T-cell (primary cell): ENCODE data around the gene RAB40A. TPM values are rescaled to one million over a fixed set of nuclear protein-coding genes. Genes with fewer than 3 reads are reported as not detected.
A peak's percentile ranks its signal among the peaks of the same experiment; 100 is the strongest.
"Not testable (repeated sequence)": the region's sequence is repeated elsewhere in the genome, so short reads cannot be mapped to it uniquely, and the experiment has no call there.

ENCODE experiments used
- ATAC-seq, 4 experiments: fragments of 200-7000 bp in 3 of 4; fragments of 150-1000 bp in 1 of 4; cut with Tn5 transposase; replicated peaks in 1 of 4; 1 replicate in 3 of 4; 2 replicates in 1 of 4; pipeline ENCODE4 v1.10.0; 2021; ENCODE audit warnings: moderate library complexity in 3 of 4, mild to moderate bottlenecking in 2 of 4, moderate number of reproducible peaks in 1 of 4
- CTCF ChIA-PET, 2 donors: fragments of 300-600 bp; sonication (Branson Sonifier 250); formaldehyde crosslinking; loops; one replicate each; lab custom pipeline; 2022; ENCODE audit warnings: antibody characterized with exemption in 2 of 2; lab: Charles Lee
- POLR2A ChIA-PET, 2 donors: fragments of 300-600 bp; sonication (Branson Sonifier 250); formaldehyde crosslinking; loops; one replicate each; lab custom pipeline; 2022; ENCODE audit warnings: antibody characterized with exemption in 2 of 2; lab: Charles Lee
- DNase-seq, 35 experiments: peaks; one replicate each; pipeline versions ENCODE4 v3.0.0 to v3.0.0-alpha.2; 2013 to 2023
- H3K27ac ChIP-seq: one replicate; pipeline ENCODE4 v1.5.1; 2013; ENCODE audit warnings: low read length
- H3K27me3 ChIP-seq, 2 experiments: replicated peaks in 1 of 2; 1 replicate in 1 of 2; 2 replicates in 1 of 2; pipeline versions ENCODE4 v1.6.1 to v1.7.0; 2013; ENCODE audit warnings: low read length in 1 of 2, mixed read lengths in 1 of 2; ENCODE audit not compliant: control insufficient read depth in 2 of 2, insufficient read depth in 2 of 2; ENCODE audit errors: extremely low read depth in 1 of 2
- H3K36me3 ChIP-seq, 2 donors: 1 replicate in 1 of 2; 2 replicates in 1 of 2; pipeline versions ENCODE4 v1.6.1 to v1.7.0; 2013; ENCODE audit warnings: low read length in 1 of 2; ENCODE audit not compliant: control insufficient read depth in 2 of 2, insufficient read depth in 1 of 2; ENCODE audit errors: extremely low read depth in 1 of 2
- H3K4me1 ChIP-seq, 2 experiments: 1 replicate in 1 of 2; 2 replicates in 1 of 2; pipeline versions ENCODE4 v1.6.1 to v1.7.0; 2013; ENCODE audit warnings: low read length in 2 of 2, mixed read lengths in 1 of 2; ENCODE audit not compliant: insufficient read depth in 2 of 2, control insufficient read depth in 1 of 2; ENCODE audit errors: extremely low read depth in 1 of 2
- H3K4me3 ChIP-seq, 2 donors: 1 replicate in 1 of 2; 2 replicates in 1 of 2; pipeline versions ENCODE4 v1.5.1 to v1.7.0; 2013; ENCODE audit warnings: mild to moderate bottlenecking in 2 of 2, low read length in 1 of 2, moderate library complexity in 1 of 2; ENCODE audit not compliant: control insufficient read depth in 1 of 2; ENCODE audit errors: extremely low read depth in 1 of 2
- H3K9me3 ChIP-seq: 2 replicates; pipeline ENCODE4 v1.7.0; 2013
- H3K27ac Mint-ChIP-seq, 2 donors: one replicate each; pipeline ENCODE4 v1.8.0; 2020 to 2021; ENCODE audit warnings: mild to moderate bottlenecking in 2 of 2, mixed read lengths in 2 of 2
- H3K27me3 Mint-ChIP-seq, 2 donors: one replicate each; pipeline ENCODE4 v1.8.0; 2021 to 2022; ENCODE audit warnings: mixed read lengths in 2 of 2
- H3K36me3 Mint-ChIP-seq: one replicate; pipeline ENCODE4 v1.8.0; 2021; ENCODE audit warnings: mixed read lengths
- H3K4me1 Mint-ChIP-seq, 3 donors: one replicate each; pipeline ENCODE4 v1.8.0; 2020 to 2022; ENCODE audit warnings: mixed read lengths in 3 of 3, mild to moderate bottlenecking in 1 of 3
- H3K4me3 Mint-ChIP-seq, 3 donors: one replicate each; pipeline ENCODE4 v1.8.0; 2020 to 2022; ENCODE audit warnings: mild to moderate bottlenecking in 3 of 3, mixed read lengths in 3 of 3, moderate library complexity in 3 of 3
- H3K9me3 Mint-ChIP-seq, 3 donors: one replicate each; pipeline ENCODE4 v1.8.0; 2020 to 2022; ENCODE audit warnings: mixed read lengths in 3 of 3
- WGBS: methylation state at CpG from one replicate; pipeline ENCODE4 v1.1.5; 2013; ENCODE audit warnings: missing lambda C conversion rate; ENCODE audit not compliant: insufficient coverage; 5-methylcytosine and 5-hydroxymethylcytosine counted together
- total RNA-seq, 35 experiments: library from RNA in 6 of 35; stranded (reverse) in 6 of 35; fragments of 120-200 nt in 1 of 35; gene quantifications; one replicate each; pipeline versions ENCODE4 v1.2.1 to v1.2.4 and lab custom pipeline; 2013 to 2026

RAB40A gene
- total RNA-seq, 5 donors from 2014 or later (not counting 1 experiment from before 2014, with no cell fraction given): 0.07 to 0.18 (median 0.16) TPM; not detected in 2

- Histone ChIP-seq H3K4me3 (no peak overlapping the region), H3K27me3 (no peaks in the 10 kb centered on the region), H3K9me3 (no peaks in the 10 kb centered on the region), H3K4me1 (no peaks in the 10 kb centered on the region), H3K36me3 (no peaks in the 10 kb centered on the region), H3K27ac (no peak overlapping the region)
- ChIA-PET CTCF (no interaction called here), POLR2A (no interaction called here)
- Mint-ChIP-seq H3K4me1 (no peaks in the 10 kb centered on the region), H3K27me3 (peaks cover 0 to 16% of the 10 kb centered on the region in 2 donors), H3K4me3 (no peak overlapping the region), H3K36me3 (no peaks in the 10 kb centered on the region), H3K9me3 (no peaks in the 10 kb centered on the region), H3K27ac (no peak overlapping the region)
- DNase-seq (no peak), ATAC-seq (no peak)
- WGBS: 77% methylated on average over 3 of the region's 8 CpGs
Measured at GRCh38 chrX:103503163-103503852, 16.0 kb downstream of the RAB40A start.

DNA sequence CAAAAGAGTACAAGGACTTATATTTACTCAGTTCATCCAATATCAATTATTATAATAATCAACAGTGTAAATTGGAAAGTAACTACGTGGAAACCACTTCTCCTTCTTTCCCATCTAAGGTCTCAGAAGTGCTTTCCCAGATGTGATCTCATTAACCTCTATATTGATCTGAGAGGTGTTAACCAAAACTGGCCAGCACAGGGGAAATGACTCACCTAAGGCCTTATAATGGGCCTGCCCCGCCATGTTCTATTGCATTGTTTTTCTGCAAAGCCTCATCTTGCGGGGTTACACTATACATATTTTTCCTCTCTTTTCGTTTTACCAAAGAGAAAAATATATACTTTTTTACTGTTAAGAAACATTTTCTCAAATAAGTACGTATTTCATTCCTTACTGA is 20.5 kb downstream of the RAB40A start:
- no peaks in the 10 kb centered on the region for H3K9me3 Mint-ChIP-seq
- ATAC-seq (no peak), DNase-seq (no peak)
- POLR2A ChIA-PET: no interaction called here
- Histone ChIP-seq H3K36me3 (no peaks in the 10 kb centered on the region), H3K4me1 (no peaks in the 10 kb centered on the region), H3K27me3 (no peaks in the 10 kb centered on the region), H3K27ac (no peak overlapping the region), H3K4me3 (no peak overlapping the region), H3K9me3 (no peaks in the 10 kb centered on the region)
- no peaks in the 10 kb centered on the region for H3K4me1 Mint-ChIP-seq
- no peak overlapping the region for H3K4me3 Mint-ChIP-seq
- no peak overlapping the region for H3K27ac Mint-ChIP-seq
- H3K27me3 Mint-ChIP-seq: peaks cover 0 to 22% of the 10 kb centered on the region in 2 donors
- no peaks in the 10 kb centered on the region for H3K36me3 Mint-ChIP-seq
- no CpG with 5 or more reads among the region's 5 CpGs for WGBS
- CTCF ChIA-PET: no interaction called here

DNA sequence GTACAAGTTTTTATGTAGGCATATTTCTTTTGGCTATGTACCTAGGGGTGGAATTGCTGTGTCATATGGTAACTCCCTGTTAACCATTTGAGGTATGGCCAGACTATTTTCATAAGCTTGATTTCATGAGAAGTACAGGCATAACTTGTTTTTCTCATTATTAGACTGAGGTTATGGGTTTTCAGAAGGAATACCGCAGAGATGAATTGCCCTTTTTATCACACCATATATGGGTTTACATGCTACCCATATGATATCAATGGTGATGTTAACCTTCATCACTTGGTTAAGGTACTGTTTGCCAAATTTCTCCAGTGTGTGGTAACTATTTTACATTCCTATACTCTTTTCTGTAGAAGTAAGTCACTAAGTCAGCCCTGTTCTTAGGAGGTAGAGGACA is 23.5 kb downstream of the RAB40A start:
- peaks cover 0 to 22% of the 10 kb centered on the region in 2 donors for H3K27me3 Mint-ChIP-seq
- ChIA-PET POLR2A (no interaction called here), CTCF (no interaction called here)
- Histone ChIP-seq H3K27ac (no peak overlapping the region), H3K4me1 (no peaks in the 10 kb centered on the region), H3K9me3 (no peaks in the 10 kb centered on the region), H3K4me3 (no peak overlapping the region), H3K27me3 (no peaks in the 10 kb centered on the region), H3K36me3 (no peaks in the 10 kb centered on the region)
- no peaks in the 10 kb centered on the region for H3K9me3 Mint-ChIP-seq
- H3K4me1 Mint-ChIP-seq: no peaks in the 10 kb centered on the region
- H3K36me3 Mint-ChIP-seq: no peaks in the 10 kb centered on the region
- DNase-seq (no peak), ATAC-seq (no peak)
- no peak overlapping the region for H3K27ac Mint-ChIP-seq
- WGBS: no CpG with 5 or more reads among the region's 1 CpG
- no peak overlapping the region for H3K4me3 Mint-ChIP-seq

- CTCF ChIA-PET, H3K36me3 ChIP-seq: not testable (repeated sequence)
- 100% methylated on average over 1 of the region's 3 CpGs for WGBS
Measured at GRCh38 chrX:103493578-103493977, 25.7 kb downstream of the RAB40A start.

GRCh38 chrX:103489733-103490132 is 29.6 kb downstream of the RAB40A start:
- H3K9me3 ChIP-seq, H3K27me3 ChIP-seq, H3K27ac Mint-ChIP-seq, ATAC-seq, H3K4me1 Mint-ChIP-seq, H3K4me3 ChIP-seq, H3K36me3 ChIP-seq, H3K4me1 ChIP-seq, H3K4me3 Mint-ChIP-seq, POLR2A ChIA-PET, H3K9me3 Mint-ChIP-seq, H3K27ac ChIP-seq, H3K36me3 Mint-ChIP-seq: not testable (repeated sequence)
- peaks cover 0 to 11% of the 10 kb centered on the region in 2 donors for H3K27me3 Mint-ChIP-seq
- no CpG with 5 or more reads among the region's 4 CpGs for WGBS
- DNase-seq: peak in 26 of 35 experiments; percentile 0 to 60 (median 13)
- CTCF ChIA-PET: interaction anchor here (0.6 to 1.7 kb wide), 8 partner anchors 10 to 1906 kb away, joined by 3 to 8 read pairs (median 3); no protein-coding TSS in a partner anchor

More at GRCh38 chrX:103493578-103493977, 25.7 kb downstream of the RAB40A start:
- DNase-seq, H3K36me3 Mint-ChIP-seq, H3K9me3 Mint-ChIP-seq, H3K4me1 Mint-ChIP-seq, POLR2A ChIA-PET, H3K4me3 ChIP-seq, ATAC-seq, H3K4me1 ChIP-seq, H3K27ac ChIP-seq, H3K27me3 ChIP-seq, H3K9me3 ChIP-seq, H3K27ac Mint-ChIP-seq, H3K4me3 Mint-ChIP-seq: not testable (repeated sequence)
- peaks cover 0 to 22% of the 10 kb centered on the region in 2 donors for H3K27me3 Mint-ChIP-seq

DNA sequence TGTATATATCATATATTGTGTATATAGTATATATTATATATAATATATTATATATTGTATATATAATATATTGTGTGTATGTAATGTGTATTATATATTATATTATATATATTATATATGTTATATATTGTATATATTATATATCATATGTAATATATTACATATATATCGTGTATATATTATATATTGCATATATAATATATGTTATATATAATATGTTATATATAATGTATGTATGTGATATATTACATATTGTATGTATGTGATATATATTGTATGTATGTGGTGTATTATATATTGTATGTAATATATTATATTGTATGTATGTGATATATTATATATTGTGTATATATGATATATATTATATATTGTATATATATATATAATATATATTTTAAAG is 30.5 kb downstream of the RAB40A start:
- no peak overlapping the region for H3K27ac Mint-ChIP-seq
- WGBS: no CpG with 5 or more reads among the region's 1 CpG
- CTCF ChIA-PET: interaction anchor here (0.6 to 1.7 kb wide), 4 partner anchors 15 to 538 kb away, joined by 3 to 8 read pairs (median 4); no protein-coding TSS in a partner anchor

More for the DNA sequence above, 30.5 kb downstream of the RAB40A start:
- Histone ChIP-seq H3K27ac (no peak overlapping the region), H3K9me3 (no peaks in the 10 kb centered on the region), H3K27me3 (no peaks in the 10 kb centered on the region), H3K36me3 (no peaks in the 10 kb centered on the region), H3K4me1 (no peaks in the 10 kb centered on the region), H3K4me3 (no peak overlapping the region)
- no peaks in the 10 kb centered on the region for H3K9me3 Mint-ChIP-seq
- H3K36me3 Mint-ChIP-seq: no peaks in the 10 kb centered on the region
- H3K4me3 Mint-ChIP-seq: no peak overlapping the region
- peaks cover 0 to 5% of the 10 kb centered on the region in 2 donors for H3K27me3 Mint-ChIP-seq
- POLR2A ChIA-PET: interaction anchor here in 1 of 2 donors (0.7 kb wide), 1 partner anchor 24 kb away, joined by 5 read pairs; no protein-coding TSS in a partner anchor
- DNase-seq (no peak), ATAC-seq (no peak)
- H3K4me1 Mint-ChIP-seq: peaks cover 0 to 6% (median 0%) of the 10 kb centered on the region in 3 donors
